K562 (cell line): ENCODE data around the gene MEPE. TPM values are rescaled to one million over a fixed set of nuclear protein-coding genes. Genes with fewer than 3 reads are reported as not detected.
A peak's percentile ranks its signal among the peaks of the same experiment; 100 is the strongest.

Experiments
- BACH1 ChIP-seq: fragments of 200-800 bp; sonication (Bioruptor generic); IDR thresholded peaks from 2 replicates; pipeline ENCODE4 v1.6.1; 2016; ENCODE audit warnings: missing genetic modification characterization, missing compliant biosample characterization
- CBX3 ChIP-seq, 2 experiments: IDR thresholded peaks; 1 replicate in 1 of 2; 2 replicates in 1 of 2; pipeline ENCODE4 v1.6.1; 2012; ENCODE audit warnings: inconsistent platforms in 2 of 2, low read length in 2 of 2, borderline replicate concordance in 1 of 2, control low read depth in 1 of 2
- CCNT2 ChIP-seq: IDR thresholded peaks from 2 replicates; pipeline ENCODE4 v1.6.1; 2011; ENCODE audit warnings: borderline replicate concordance, low read depth, mild to moderate bottlenecking, moderate library complexity, mixed read lengths, low read length; ENCODE audit not compliant: insufficient read length; ENCODE audit errors: extremely low read depth
- DLX4 ChIP-seq: fragments of 250-450 bp; sonication (Bioruptor Pico); IDR thresholded peaks from 2 replicates; pipeline ENCODE4 v1.6.1; 2021; ENCODE audit warnings: mild to moderate bottlenecking
- DPF2 ChIP-seq: fragments of 450-650 bp; IDR thresholded peaks from 2 replicates; pipeline ENCODE4 v1.6.1; 2016
- EGR1 ChIP-seq: fragments of 450-650 bp; conservative IDR thresholded peaks from 2 replicates; pipeline ENCODE4 v1.6.1; 2017; ENCODE audit warnings: mild to moderate bottlenecking
- ELF1 ChIP-seq: fragments of 200-800 bp; sonication (Bioruptor generic); IDR thresholded peaks from 2 replicates; pipeline ENCODE4 v1.6.1; 2016; ENCODE audit warnings: missing genetic modification characterization, missing compliant biosample characterization
- ELK3 ChIP-seq: fragments of 450-650 bp; formaldehyde crosslinking; IDR thresholded peaks from 2 replicates; pipeline ENCODE4 v1.4.0; 2020; ENCODE audit warnings: mild to moderate bottlenecking
- ETV6 ChIP-seq, 3 experiments: fragments of 150-350 bp in 1 of 3; sonication (generic) in 1 of 3; formaldehyde crosslinking in 1 of 3; IDR thresholded peaks; 2 replicates each; pipeline versions ENCODE4 v1.6.1 to v1.8.0; 2014 to 2022; ENCODE audit warnings: borderline replicate concordance in 2 of 3, low read depth in 2 of 3, antibody characterized with exemption in 1 of 3, low read length in 1 of 3, mild to moderate bottlenecking in 1 of 3, missing genetic modification reagents in 1 of 3
- FOSL1 ChIP-seq: fragments of 200-800 bp; sonication (Bioruptor generic); conservative IDR thresholded peaks from 2 replicates; pipeline ENCODE4 v1.6.1; 2016; ENCODE audit warnings: missing genetic modification characterization, missing compliant biosample characterization
- GMEB1 ChIP-seq: fragments of 250-450 bp; sonication (Bioruptor Pico); IDR thresholded peaks from 2 replicates; pipeline ENCODE4 v1.4.0; 2020; ENCODE audit warnings: mild to moderate bottlenecking
- HDAC3 ChIP-seq: fragments of 450-650 bp; IDR thresholded peaks from 2 replicates; pipeline ENCODE4 v1.6.1; 2018; ENCODE audit warnings: borderline replicate concordance, mild to moderate bottlenecking, moderate library complexity; ENCODE audit not compliant: partially characterized antibody
- MTA1 ChIP-seq: fragments of 450-650 bp; IDR thresholded peaks from 2 replicates; pipeline ENCODE4 v1.6.1; 2017; ENCODE audit warnings: borderline replicate concordance
- PHB2 ChIP-seq: fragments of 450-650 bp; IDR thresholded peaks from 2 replicates; pipeline ENCODE4 v1.6.1; 2017; ENCODE audit warnings: low read depth
- PTBP1 ChIP-seq: fragments of 200-400 bp; formaldehyde crosslinking; IDR thresholded peaks from 2 replicates; pipeline ENCODE4 v1.6.1; 2017; ENCODE audit warnings: low read depth, low read length
- TARDBP ChIP-seq: fragments of 450-650 bp; IDR thresholded peaks from 2 replicates; pipeline ENCODE4 v1.6.1; 2016
- TCF15 ChIP-seq: fragments of 250-450 bp; sonication (Bioruptor Pico); IDR thresholded peaks from 2 replicates; pipeline ENCODE4 v1.8.0; 2022; ENCODE audit warnings: moderate library complexity, mild to moderate bottlenecking, inconsistent platforms
- THAP7 ChIP-seq: fragments of 250-450 bp; sonication (Bioruptor Pico); IDR thresholded peaks from 2 replicates; pipeline ENCODE4 v1.5.0; 2021
- ZBTB1 ChIP-seq: sonication (generic); formaldehyde crosslinking; IDR thresholded peaks from 2 replicates; pipeline ENCODE4 v1.8.1; 2023; ENCODE audit warnings: missing genetic modification reagents, low read depth, mild to moderate bottlenecking, borderline replicate concordance
- ZBTB17 ChIP-seq: fragments of 450-650 bp; formaldehyde crosslinking; IDR thresholded peaks from 2 replicates; pipeline ENCODE4 v1.4.0; 2020; ENCODE audit warnings: mild to moderate bottlenecking
- ZNF134 ChIP-seq: fragments of 250-450 bp; sonication (Bioruptor Pico); conservative IDR thresholded peaks from 2 replicates; pipeline ENCODE4 v1.4.0; 2020
- ZNF253 ChIP-seq: fragments of 250-450 bp; sonication (Bioruptor Pico); conservative IDR thresholded peaks from 2 replicates; pipeline ENCODE4 v1.6.1; 2021; ENCODE audit warnings: mild to moderate bottlenecking
- ZNF395 ChIP-seq: fragments of 200-800 bp; sonication (Bioruptor generic); IDR thresholded peaks from 2 replicates; pipeline ENCODE4 v1.6.1; 2017; ENCODE audit warnings: missing genetic modification characterization, missing compliant biosample characterization
- ZNF436 ChIP-seq: fragments of 250-450, 450-650 bp; sonication (Bioruptor Pico); formaldehyde crosslinking; IDR thresholded peaks from 2 replicates; pipeline ENCODE4 v1.7.0; 2020; ENCODE audit warnings: mild to moderate bottlenecking
- polyA plus RNA-seq, 8 experiments: library from polyadenylated mRNA; depleted of rRNA in 4 of 8; stranded (reverse) in 5 of 8; unstranded in 3 of 8; fragments of >200 nt; fragmentation: Nextera tagmentation in 2 of 8; fragmentation: Illumina TruSeq in 1 of 8; extraction: Ambion mirVana in 2 of 8; extraction: Trizol in 1 of 8; gene quantifications; 2 replicates each; pipeline versions ENCODE4 v1.2.1 to v1.2.3, GENCODE V29; 2011 to 2014; ENCODE audit warnings: inconsistent platforms in 1 of 8, missing spikeins in 1 of 8
- total RNA-seq, 7 experiments: library from RNA; depleted of rRNA in 6 of 7; stranded (reverse); fragments of >200 nt in 6 of 7; fragmentation: Illumina TruSeq in 2 of 7; extraction: Trizol in 2 of 7; gene quantifications; 2 replicates each; pipeline versions ENCODE4 v1.2.1 to v1.2.3, GENCODE V29; 2011 to 2021; ENCODE audit warnings: low replicate concordance in 1 of 7

The MEPE gene
- total and polyA plus RNA-seq, 9 of the 15 experiments (the other 6 are each of a cell fraction or from before 2014, with no cell fraction given): not detected

GRCh38 chr4:87819281-87819919, 13.4 kb upstream of the MEPE start (continued):
- TF ChIP-seq ETV6 (IDR thresholded peaks at IDR 0.05; ENCODE audit: borderline replicate concordance in 1 of 2, low read depth in 2 of 2, low read length in 1 of 2) (no peak), ETV6 (CRISPR knock-in tag; IDR thresholded peaks at IDR 0.05; ENCODE audit: borderline replicate concordance) (no peak), ZBTB17 (no peak), PHB2 (no peak), ZBTB1 (CRISPR knock-in tag) (no peak), ZNF436 (CRISPR knock-in tag) (no peak), THAP7 (no peak), ZNF134 (no peak), BACH1 (peak; percentile 82), ELF1 (no peak), DLX4 (CRISPR knock-in tag) (no peak), GMEB1 (no peak), EGR1 (no peak), TCF15 (CRISPR knock-in tag) (no peak), ELK3 (CRISPR knock-in tag) (no peak), CBX3 (IDR thresholded peaks at IDR 0.05; ENCODE audit: borderline replicate concordance in 1 of 2, low read length in 2 of 2) (no peak), CCNT2 (no peak), ZNF395 (0 out of 2 replicates have a peak, but pooled peaks have one; percentile 14), HDAC3 (no peak), MTA1 (no peak), PTBP1 (no peak), FOSL1 (tag) (no peak; the same call in 1 of the 2 replicates), DPF2 (0 out of 2 replicates have a peak, but pooled peaks have one; percentile 32), ZNF253 (CRISPR knock-in tag) (no peak), TARDBP (no peak)
